Calu3 (cell line): ENCODE results near the gene LILRA6. TPM values are rescaled to one million over a fixed set of nuclear protein-coding genes. Genes with fewer than 3 reads are reported as not detected.
"Not testable (repeated sequence)": the region's sequence is repeated elsewhere in the genome, so short reads cannot be mapped to it uniquely, and the experiment has no call there.

ENCODE experiments used
- BruUV-seq: library from RNA; stranded (reverse); fragments of 400-500 nt; replicated peaks from 2 replicates; lab custom pipeline; 2021; lab: Mats Ljungman, UMichigan
- CTCF ChIA-PET: fragments of 300-600 bp; sonication (Branson Sonifier 250); formaldehyde crosslinking; loops from one replicate; lab custom pipeline; 2022; ENCODE audit warnings: antibody characterized with exemption; lab: Charles Lee
- DNase-seq: peaks from one replicate; pipeline ENCODE4 v3.0.0; 2022
- H3K27ac Mint-ChIP-seq: one replicate; pipeline ENCODE4 v1.8.0; 2022; ENCODE audit warnings: mixed read lengths; ENCODE audit not compliant: unreplicated experiment
- H3K27me3 Mint-ChIP-seq: one replicate; pipeline ENCODE4 v1.8.0; 2022; ENCODE audit warnings: mixed read lengths; ENCODE audit not compliant: unreplicated experiment
- H3K36me3 Mint-ChIP-seq: one replicate; pipeline ENCODE4 v1.8.0; 2022; ENCODE audit warnings: mild to moderate bottlenecking, moderate library complexity, mixed read lengths; ENCODE audit not compliant: insufficient read depth, unreplicated experiment
- H3K4me1 Mint-ChIP-seq: one replicate; pipeline ENCODE4 v1.8.0; 2022; ENCODE audit warnings: mild to moderate bottlenecking, low read depth, mixed read lengths; ENCODE audit not compliant: unreplicated experiment
- H3K4me3 Mint-ChIP-seq: one replicate; pipeline ENCODE4 v1.8.0; 2022; ENCODE audit warnings: mild to moderate bottlenecking, low read depth, moderate library complexity, mixed read lengths; ENCODE audit not compliant: unreplicated experiment
- H3K9me3 Mint-ChIP-seq: one replicate; pipeline ENCODE4 v1.8.0; 2022; ENCODE audit warnings: low read depth, mixed read lengths; ENCODE audit not compliant: unreplicated experiment
- intact Hi-C: fragments of 100-400 bp; cut with micrococcal nuclease; formaldehyde crosslinking; loops from one replicate; pipeline ENCODE4 v1.10.0; 2022; ENCODE audit not compliant: unreplicated experiment
- total RNA-seq: library from RNA; stranded (reverse); gene quantifications from 2 replicates; pipeline ENCODE4 v1.2.3, GENCODE V29; 2022
- TF ChIP-seq, protein P1 (sequence below): fragments of 200-600 bp; IDR thresholded peaks from one replicate; pipeline ENCODE4 v1.8.0; 2022; ENCODE audit warnings: antibody characterized with exemption; ENCODE audit not compliant: unreplicated experiment

Gene LILRA6
- total RNA-seq, 1 experiment from 2014 or later: not detected

DNA sequence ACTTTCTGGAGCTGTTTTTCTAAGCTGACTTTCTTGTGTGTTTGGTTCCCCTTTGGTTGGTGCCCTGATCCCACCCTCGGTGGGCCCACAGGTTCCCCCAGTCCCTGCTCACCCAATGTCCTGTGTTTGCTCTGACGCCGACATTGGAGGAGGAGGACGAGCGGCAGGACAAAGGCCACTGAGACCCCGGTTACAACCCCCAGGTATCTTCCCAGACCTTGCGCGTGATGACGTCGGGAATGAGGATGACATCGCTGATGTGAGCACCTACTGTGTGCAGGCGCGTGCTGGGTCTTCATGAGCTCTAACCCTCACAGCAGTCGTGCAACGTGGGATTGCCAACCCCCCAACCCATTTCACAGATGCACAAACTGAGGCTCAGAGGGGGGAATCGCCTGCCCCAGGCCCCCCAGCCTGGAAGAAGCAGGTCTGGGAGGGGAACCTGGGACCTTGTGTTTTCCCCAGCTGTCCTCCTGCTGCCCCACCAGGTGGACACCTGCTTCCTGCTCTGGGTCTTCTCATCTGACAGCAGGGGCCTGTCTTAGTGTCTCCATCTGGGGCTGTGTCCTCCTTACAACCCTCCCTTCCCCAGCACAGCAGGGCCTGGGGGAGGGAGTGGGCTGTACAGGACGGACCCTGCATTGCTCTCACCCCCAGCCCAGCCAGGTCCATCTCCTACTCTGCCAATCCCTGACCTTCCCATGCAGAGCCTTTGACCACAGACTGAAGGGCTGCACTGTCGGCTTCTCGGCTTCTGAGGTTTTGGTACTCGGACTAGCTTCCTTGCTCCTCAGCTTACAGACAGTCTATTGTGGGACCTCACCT, 4.7 kb upstream of the LILRA6 start:
- DNase-seq: no peak
- Mint-ChIP-seq H3K9me3 (no peaks in the 10 kb centered on the region), H3K4me1 (peaks cover 9% of the 10 kb centered on the region), H3K27ac (no peak overlapping the region), H3K4me3 (peak overlapping the region; percentile 17), H3K27me3 (peaks cover 73% of the 10 kb centered on the region), H3K36me3 (no peaks in the 10 kb centered on the region)
- TF ChIP-seq, protein P1, sequence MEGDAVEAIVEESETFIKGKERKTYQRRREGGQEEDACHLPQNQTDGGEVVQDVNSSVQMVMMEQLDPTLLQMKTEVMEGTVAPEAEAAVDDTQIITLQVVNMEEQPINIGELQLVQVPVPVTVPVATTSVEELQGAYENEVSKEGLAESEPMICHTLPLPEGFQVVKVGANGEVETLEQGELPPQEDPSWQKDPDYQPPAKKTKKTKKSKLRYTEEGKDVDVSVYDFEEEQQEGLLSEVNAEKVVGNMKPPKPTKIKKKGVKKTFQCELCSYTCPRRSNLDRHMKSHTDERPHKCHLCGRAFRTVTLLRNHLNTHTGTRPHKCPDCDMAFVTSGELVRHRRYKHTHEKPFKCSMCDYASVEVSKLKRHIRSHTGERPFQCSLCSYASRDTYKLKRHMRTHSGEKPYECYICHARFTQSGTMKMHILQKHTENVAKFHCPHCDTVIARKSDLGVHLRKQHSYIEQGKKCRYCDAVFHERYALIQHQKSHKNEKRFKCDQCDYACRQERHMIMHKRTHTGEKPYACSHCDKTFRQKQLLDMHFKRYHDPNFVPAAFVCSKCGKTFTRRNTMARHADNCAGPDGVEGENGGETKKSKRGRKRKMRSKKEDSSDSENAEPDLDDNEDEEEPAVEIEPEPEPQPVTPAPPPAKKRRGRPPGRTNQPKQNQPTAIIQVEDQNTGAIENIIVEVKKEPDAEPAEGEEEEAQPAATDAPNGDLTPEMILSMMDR: no peak
- CTCF ChIA-PET: interaction anchor here (0.7 to 1.0 kb wide), 2 partner anchors 19 to 58 kb away, joined by 3 read pairs; partner anchors contain the start of gene MBOAT7
- intact Hi-C loops: loop anchor here (2.0 kb wide), 1 partner anchor 25 kb away; the partner anchor contains the start of gene LILRB3
- BruUV-seq: no TSS peak

DNA sequence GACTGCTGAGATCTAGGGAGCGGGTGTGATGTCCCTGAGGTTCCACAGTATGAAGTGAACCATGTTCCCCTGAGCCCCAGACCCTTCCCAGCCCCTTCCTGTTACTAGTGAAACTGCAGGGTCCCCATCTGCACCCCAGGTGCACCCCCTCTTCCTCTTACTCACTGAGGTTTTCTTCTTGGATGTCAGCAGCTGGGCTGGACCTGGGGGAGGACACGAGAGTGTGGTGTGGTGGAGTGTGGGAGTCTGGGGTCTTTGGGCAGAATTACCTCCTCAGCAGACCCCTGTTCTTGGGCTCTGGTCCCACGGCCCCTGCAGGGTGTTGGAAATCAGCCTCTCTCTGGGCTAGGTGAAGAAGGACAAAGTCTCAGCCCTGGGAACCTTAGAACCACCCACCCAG, 3.3 kb upstream of the LILRA6 start:
- H3K9me3 Mint-ChIP-seq: no peaks in the 10 kb centered on the region
- peaks cover 59% of the 10 kb centered on the region for H3K27me3 Mint-ChIP-seq

DNA sequence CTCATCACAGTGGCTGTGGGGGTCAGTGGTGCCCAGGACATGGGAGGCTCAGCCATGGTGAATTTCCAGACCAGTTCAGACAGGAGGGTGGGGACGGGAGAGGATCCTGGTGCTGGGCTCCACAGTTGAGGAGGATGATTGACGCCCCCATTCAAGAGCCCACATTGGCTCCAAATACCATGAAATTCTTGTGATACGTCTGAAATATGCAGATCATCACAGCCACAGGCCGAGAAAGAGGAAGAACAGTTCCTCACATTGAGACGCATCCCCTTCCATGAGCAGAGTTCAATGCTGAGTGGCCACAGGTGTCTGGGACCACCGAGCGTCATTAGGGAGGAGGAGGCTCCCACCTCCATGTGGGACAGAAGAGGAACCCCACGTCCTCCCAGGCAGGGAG, 1.2 kb upstream of the LILRA6 start:
- H3K36me3 Mint-ChIP-seq, H3K27ac Mint-ChIP-seq, DNase-seq, BruUV-seq, H3K4me1 Mint-ChIP-seq, CTCF ChIA-PET, H3K9me3 Mint-ChIP-seq, intact Hi-C loops, H3K4me3 Mint-ChIP-seq: not testable (repeated sequence)
- peaks cover 52% of the 10 kb centered on the region for H3K27me3 Mint-ChIP-seq

More for the DNA sequence above, 3.3 kb upstream of the LILRA6 start:
- no TSS peak for BruUV-seq
- CTCF ChIA-PET: interaction anchor here (0.6 kb wide), 1 partner anchor 11 kb away, joined by 3 read pairs; the partner anchor contains the start of gene LILRB5
- intact Hi-C loops: loop anchor here (2.0 kb wide), 1 partner anchor 23 kb away; the partner anchor contains the start of gene LILRB3
- no peak for DNase-seq
- TF ChIP-seq, protein P1: no peak
- no peaks in the 10 kb centered on the region for H3K36me3 Mint-ChIP-seq
- no peak overlapping the region for H3K4me3 Mint-ChIP-seq
- H3K27ac Mint-ChIP-seq: no peak overlapping the region
- peaks cover 9% of the 10 kb centered on the region for H3K4me1 Mint-ChIP-seq

DNA sequence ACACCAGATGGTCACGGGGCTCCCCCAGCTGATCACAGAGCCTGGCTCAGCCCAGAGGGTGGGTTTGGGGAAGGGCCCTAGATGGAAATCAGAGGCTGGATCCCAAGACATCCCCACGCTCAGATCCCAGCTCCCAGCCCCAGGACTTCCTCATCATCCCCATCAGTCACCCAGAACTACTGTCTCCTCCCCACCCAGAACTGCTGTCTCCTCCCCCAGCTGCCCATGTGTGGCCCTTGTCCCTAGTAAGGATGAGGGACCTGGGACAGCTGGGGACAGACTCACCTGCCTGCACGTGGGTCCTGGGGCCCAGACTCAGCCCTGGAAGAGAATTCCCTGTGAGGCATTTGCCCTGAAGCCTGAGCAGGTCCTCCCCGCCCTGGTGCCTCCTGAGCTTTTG, 356 bp downstream of the LILRA6 start:
- H3K4me3 Mint-ChIP-seq, H3K27ac Mint-ChIP-seq, DNase-seq, H3K4me1 Mint-ChIP-seq, CTCF ChIA-PET, BruUV-seq, intact Hi-C loops, H3K9me3 Mint-ChIP-seq, H3K36me3 Mint-ChIP-seq: not testable (repeated sequence)
- H3K27me3 Mint-ChIP-seq: peaks cover 52% of the 10 kb centered on the region

DNA sequence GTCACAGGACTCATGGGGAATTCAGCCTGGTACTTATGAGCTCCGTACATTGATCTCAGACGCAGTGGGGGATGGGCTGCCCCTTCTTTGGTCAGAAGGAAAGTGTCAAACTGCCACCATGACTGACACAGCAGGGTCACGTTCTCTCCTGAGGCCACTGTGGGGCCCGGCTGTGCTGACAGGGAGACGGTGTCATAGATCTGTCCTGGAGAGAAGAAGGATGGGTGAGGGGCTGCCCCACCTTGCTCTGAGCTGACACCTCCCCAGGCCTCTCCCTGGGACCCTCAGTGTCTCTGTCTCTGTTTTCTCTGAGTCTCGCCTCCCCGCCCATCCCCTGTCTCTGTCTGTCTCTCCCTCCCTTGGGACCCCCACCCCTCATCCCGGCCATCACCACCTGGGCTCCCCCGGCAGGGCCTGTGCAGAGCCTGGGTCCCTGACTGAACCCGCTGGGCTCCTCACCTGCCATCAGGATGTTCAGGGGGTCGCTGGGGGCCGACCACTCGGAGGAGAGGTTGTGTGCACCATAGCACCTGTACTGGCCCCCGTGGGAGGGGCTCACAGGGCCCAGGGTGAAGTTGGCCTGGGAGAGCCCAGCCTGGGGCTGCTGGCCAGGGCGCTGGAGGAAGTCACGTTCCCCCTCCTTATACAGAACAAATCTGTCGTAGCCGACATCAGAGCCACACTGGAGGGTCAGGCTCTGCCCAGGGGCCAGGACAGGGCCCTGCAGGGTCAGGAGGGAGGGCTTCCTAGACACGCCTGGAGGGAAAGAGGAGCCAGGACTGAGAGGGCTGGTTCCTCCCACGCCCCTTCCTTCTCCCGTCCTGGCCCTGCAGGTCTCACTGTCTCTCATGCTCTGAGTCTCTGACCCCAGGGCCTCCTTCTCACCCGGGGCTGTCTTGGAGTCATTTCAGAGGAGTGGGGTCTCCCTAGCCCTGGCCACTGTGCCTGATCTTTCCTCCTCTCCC, 1.9 kb downstream of the LILRA6 start:
- CTCF ChIA-PET, H3K4me3 Mint-ChIP-seq, H3K4me1 Mint-ChIP-seq, H3K27ac Mint-ChIP-seq, H3K36me3 Mint-ChIP-seq, BruUV-seq, intact Hi-C loops, H3K9me3 Mint-ChIP-seq, DNase-seq: not testable (repeated sequence)
- peaks cover 65% of the 10 kb centered on the region for H3K27me3 Mint-ChIP-seq

DNA sequence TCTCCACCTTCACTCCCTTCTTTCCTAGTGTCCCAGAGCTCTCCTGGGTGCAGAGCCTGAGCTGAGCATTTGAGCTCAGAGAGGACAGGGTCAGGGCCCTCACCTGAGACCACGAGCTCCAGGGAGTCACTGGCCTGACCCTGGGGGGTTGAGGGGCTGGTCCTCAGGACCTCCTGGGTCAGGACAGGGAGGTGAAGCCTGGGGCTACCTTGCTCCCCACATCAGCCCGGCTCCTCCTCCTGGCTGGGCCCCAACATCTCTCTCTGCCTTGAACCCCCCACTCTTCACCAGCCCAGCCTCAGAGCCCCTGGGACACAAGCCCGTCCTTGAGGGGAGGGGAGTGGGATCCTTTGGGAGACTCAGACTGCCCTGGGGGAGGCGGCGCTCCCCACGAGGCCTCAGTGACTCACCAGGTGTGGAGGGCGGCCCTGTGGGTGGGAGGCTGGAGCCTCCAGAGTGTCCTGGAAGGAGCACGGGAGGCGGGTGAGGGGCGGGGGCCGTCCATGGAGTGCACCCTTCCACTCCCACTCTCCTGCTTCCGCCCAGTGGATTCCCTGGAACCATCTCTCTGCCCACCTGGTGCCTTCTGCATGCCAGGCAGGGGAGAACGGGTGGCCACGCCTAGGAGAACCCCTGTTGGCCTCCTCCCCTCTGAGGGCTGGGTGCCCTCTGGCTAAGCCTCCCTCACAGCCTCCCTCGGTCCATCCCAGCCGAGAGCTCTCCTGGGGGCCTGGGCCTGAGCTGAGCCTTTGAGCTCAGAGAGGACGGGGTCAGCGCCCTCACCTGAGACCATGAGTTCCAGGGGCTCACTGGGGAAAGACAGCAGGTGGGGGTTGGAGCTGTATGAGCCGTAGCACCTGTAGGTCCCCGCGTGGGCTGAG, 2.9 kb downstream of the LILRA6 start:
- H3K9me3 Mint-ChIP-seq, H3K4me3 Mint-ChIP-seq, BruUV-seq, H3K4me1 Mint-ChIP-seq, H3K27ac Mint-ChIP-seq, H3K36me3 Mint-ChIP-seq, intact Hi-C loops, DNase-seq: not testable (repeated sequence)
- peaks cover 66% of the 10 kb centered on the region for H3K27me3 Mint-ChIP-seq
- CTCF ChIA-PET: interaction anchor here (0.6 kb wide), 1 partner anchor 34 kb away, joined by 3 read pairs; no protein-coding TSS in a partner anchor
